Measurements from ENCODE around the gene SLC22A1. TPM values are rescaled to one million over a fixed set of nuclear protein-coding genes. Genes with fewer than 3 reads are reported as not detected.

SLC22A1 gene
- total and polyA plus RNA-seq, 10 of the 15 experiments (the other 5 are each of a cell fraction or from before 2014, with no cell fraction given) = 0.09 to 0.28 (median 0.15) TPM; not detected in 3

DNA sequence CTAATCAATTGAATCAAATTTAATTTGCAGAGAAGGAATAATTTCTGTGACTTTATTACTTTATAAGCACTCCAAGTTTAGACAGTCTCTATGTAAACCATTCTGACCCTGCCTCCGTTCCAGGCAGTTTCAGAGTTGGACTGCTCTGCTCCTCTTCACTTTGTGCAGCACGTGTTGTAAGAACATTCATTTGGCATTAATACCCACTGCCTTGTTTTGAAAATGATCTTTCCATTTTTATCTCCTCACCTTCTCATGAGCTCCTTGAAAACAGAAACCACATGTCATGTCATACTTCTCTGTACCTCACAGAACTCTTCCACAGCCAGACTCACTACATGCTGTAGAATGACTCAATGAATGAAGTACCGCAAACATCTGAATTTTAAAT is 25.5 kb downstream of the SLC22A1 start (continued):
- TF ChIP-seq, protein P1, sequence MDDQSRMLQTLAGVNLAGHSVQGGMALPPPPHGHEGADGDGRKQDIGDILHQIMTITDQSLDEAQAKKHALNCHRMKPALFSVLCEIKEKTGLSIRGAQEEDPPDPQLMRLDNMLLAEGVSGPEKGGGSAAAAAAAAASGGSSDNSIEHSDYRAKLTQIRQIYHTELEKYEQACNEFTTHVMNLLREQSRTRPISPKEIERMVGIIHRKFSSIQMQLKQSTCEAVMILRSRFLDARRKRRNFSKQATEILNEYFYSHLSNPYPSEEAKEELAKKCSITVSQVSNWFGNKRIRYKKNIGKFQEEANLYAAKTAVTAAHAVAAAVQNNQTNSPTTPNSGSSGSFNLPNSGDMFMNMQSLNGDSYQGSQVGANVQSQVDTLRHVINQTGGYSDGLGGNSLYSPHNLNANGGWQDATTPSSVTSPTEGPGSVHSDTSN (IDR thresholded peaks at IDR 0.05; ENCODE audit: insufficient replicate concordance, low read depth, low read length) = no peak
- TF ChIP-seq, protein P2, sequence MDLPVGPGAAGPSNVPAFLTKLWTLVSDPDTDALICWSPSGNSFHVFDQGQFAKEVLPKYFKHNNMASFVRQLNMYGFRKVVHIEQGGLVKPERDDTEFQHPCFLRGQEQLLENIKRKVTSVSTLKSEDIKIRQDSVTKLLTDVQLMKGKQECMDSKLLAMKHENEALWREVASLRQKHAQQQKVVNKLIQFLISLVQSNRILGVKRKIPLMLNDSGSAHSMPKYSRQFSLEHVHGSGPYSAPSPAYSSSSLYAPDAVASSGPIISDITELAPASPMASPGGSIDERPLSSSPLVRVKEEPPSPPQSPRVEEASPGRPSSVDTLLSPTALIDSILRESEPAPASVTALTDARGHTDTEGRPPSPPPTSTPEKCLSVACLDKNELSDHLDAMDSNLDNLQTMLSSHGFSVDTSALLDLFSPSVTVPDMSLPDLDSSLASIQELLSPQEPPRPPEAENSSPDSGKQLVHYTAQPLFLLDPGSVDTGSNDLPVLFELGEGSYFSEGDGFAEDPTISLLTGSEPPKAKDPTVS (IDR thresholded peaks at IDR 0.05; ENCODE audit: low read depth, low read length) = no peak
- TF ChIP-seq DPF2 (IDR thresholded peaks at IDR 0.05) (no peak), RAD21 (IDR thresholded peaks at IDR 0.05; ENCODE audit: insufficient read depth, low read depth, low read length) (no peak), YBX1 (IDR thresholded peaks at IDR 0.05) (no peak), HDAC2 (IDR thresholded peaks at IDR 0.05) (no peak), RFX5 (IDR thresholded peaks at IDR 0.05; ENCODE audit: low read depth, low read length) (no peak), SIN3A (IDR thresholded peaks at IDR 0.05; ENCODE audit: low read depth, low read length) (no peak), CREB1 (IDR thresholded peaks at IDR 0.05; ENCODE audit: low read depth) (no peak), ZNF622 (IDR thresholded peaks at IDR 0.05) (no peak), KLF5 (IDR thresholded peaks at IDR 0.05; ENCODE audit: partially characterized antibody) (no peak)

DNA sequence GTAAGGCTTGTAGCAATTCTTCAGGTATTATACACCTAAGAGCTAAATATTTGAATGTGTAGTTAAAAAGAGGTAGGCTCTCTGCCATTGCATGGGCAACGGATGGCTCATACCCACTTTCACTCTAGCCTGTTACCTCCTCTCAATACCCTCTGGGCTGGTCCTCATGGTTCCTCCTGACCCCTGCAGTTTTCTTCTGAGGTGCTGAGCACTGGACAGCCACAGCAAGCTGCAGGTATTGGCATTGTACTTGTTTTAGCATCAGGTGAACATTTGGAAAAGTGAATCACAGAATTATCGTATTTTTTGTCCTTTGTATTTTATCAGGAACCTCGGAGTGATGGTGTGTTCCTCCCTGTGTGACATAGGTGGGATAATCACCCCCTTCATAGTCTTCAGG is 32.9 kb downstream of the SLC22A1 start:
- no peak for FAIRE-seq
- POLR2A ChIA-PET = no interaction called here
- SMC1A ChIA-PET (ENCODE audit: uncharacterized antibody, unreplicated experiment) = no interaction called here
- no peak overlapping the region for H3K4me2 ChIP-seq (ENCODE audit: control insufficient read depth, insufficient read depth)
- no peak overlapping the region for H2AFZ ChIP-seq (ENCODE audit: control insufficient read depth, low read depth, low read length)
- RAD21 ChIA-PET (ENCODE audit: unreplicated experiment) = no interaction called here
- no peaks in the 10 kb centered on the region for H3K4me1 ChIP-seq (ENCODE audit: control insufficient read depth, insufficient read depth, low read length)
- H3K27me3 ChIP-seq (replicated peaks in 1 of 2; ENCODE audit: control insufficient read depth in 2 of 2, insufficient read depth in 2 of 2, low read length in 1 of 2) = no peaks in the 10 kb centered on the region
- no TSS peak for BruUV-seq (replicated peaks)
- H3K79me2 ChIP-seq (ENCODE audit: control insufficient read depth, insufficient read depth, low read length) = no peaks in the 10 kb centered on the region
- no peak overlapping the region for H3K9ac ChIP-seq (ENCODE audit: control insufficient read depth, insufficient read depth, low read length)
- ATAC-seq = no peak
- H3K27ac ChIP-seq (ENCODE audit: control insufficient read depth, insufficient read depth) = no peak overlapping the region
- intact Hi-C loops (cut with micrococcal nuclease; ENCODE audit: unreplicated experiment) = no loop called here
- no peaks in the 10 kb centered on the region for H3K9me3 ChIP-seq (replicated peaks; ENCODE audit: control insufficient read depth, insufficient read depth, low read length)
- in situ Hi-C loops (cut with MboI) = no loop called here
- no peaks in the 10 kb centered on the region for H4K20me1 ChIP-seq (ENCODE audit: control insufficient read depth, insufficient read depth)
- no peak overlapping the region for H3K4me3 ChIP-seq
- no peaks in the 10 kb centered on the region for H3K36me3 ChIP-seq (ENCODE audit: control insufficient read depth in 2 of 2, insufficient read depth in 2 of 2, low read length in 1 of 2)
- CTCF ChIA-PET = no interaction called here
- no peak for DNase-seq (ENCODE audit: low read depth, low spot score)
- WGBS (ENCODE audit: insufficient coverage, insufficient replicate concordance, low lambda C conversion rate, missing lambda C conversion rate) = 26% methylated on average over 3 of the region's 3 CpGs
- no peak for TF ChIP-seq CBFB (IDR thresholded peaks at IDR 0.05; ENCODE audit: low read depth)
- no peak for TF ChIP-seq ZNF24 (IDR thresholded peaks at IDR 0.05)
- TF ChIP-seq SP1 (IDR thresholded peaks at IDR 0.05; ENCODE audit: low read depth, low read length) = no peak
- TF ChIP-seq HCFC1 (IDR thresholded peaks at IDR 0.05; ENCODE audit: low read length) = no peak
- TF ChIP-seq NR2C1 (IDR thresholded peaks at IDR 0.05) = no peak
- no peak for TF ChIP-seq RFX5 (IDR thresholded peaks at IDR 0.05; ENCODE audit: low read depth, low read length)
- no peak for TF ChIP-seq SREBF2 (IDR thresholded peaks at IDR 0.05; ENCODE audit: low read length)
- TF ChIP-seq, protein P3, sequence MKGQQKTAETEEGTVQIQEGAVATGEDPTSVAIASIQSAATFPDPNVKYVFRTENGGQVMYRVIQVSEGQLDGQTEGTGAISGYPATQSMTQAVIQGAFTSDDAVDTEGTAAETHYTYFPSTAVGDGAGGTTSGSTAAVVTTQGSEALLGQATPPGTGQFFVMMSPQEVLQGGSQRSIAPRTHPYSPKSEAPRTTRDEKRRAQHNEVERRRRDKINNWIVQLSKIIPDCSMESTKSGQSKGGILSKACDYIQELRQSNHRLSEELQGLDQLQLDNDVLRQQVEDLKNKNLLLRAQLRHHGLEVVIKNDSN (IDR thresholded peaks at IDR 0.05; ENCODE audit: borderline replicate concordance, extremely low read length, insufficient read depth, low read depth, low read length) = no peak

Measured in GM12878 (cell line).